Activated CD4-positive, alpha-beta T cell treated with anti-CD3 and anti-CD28 coated beads, Interleukin-2, amount 50 U/mL, for 16 hours (primary cell): ENCODE measurements around the gene GSG1L2.

ENCODE experiments used
- DNase-seq: peaks from one replicate; pipeline ENCODE4 v3.0.0-alpha.2; 2020

The GSG1L2 gene

DNA sequence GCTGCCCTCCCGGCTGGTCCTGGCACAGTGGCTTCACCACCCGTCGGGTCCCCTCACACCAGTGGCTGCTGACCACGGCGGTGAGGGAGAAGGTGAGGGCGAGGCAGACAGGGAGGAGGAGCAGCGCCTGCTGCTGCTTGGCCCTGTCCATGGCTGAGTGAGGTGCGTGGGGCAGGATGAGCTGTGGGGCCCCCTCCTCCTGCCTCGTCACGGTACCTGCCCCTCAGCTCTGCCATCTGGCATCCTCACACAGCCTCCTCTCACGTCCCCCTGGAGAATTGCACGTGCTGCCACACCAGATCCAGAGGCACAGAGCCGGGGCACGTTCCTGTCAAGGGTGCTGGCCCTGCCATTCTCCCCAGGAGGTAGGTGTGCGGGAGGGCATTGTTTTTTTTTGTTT, at the start of gene GSG1L2:
Gene GSG1L2, minus strand, starts transcription at position 159 of the 400 bp plus-strand sequence. Its CDS starts 8 bp downstream, at position 151.
- no peak for DNase-seq

GRCh38 chr17:9868552-9868951, 46.7 kb upstream of the GSG1L2 start:
- DNase-seq = no peak

GRCh38 chr17:9865586-9865985, 43.7 kb upstream of the GSG1L2 start:
- DNase-seq = no peak

DNA sequence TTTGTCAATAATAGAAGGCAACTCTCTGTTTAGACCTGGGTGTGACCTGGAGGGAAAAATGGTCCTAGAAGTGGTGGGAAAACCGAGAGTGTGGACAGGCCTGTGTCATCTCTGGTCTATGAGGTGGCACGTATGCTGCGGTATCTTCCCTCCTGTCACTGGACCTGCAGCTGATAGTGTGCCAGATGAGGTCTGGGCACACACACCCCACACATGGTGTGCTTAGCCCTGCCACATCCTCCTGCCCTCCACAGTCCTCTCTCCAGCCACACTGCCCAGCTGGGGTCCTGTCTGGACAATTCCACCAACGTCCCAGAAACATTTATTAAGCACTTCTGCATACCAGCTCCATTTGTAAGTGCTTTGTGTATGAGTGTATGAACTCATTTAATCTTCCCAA, 41.1 kb upstream of the GSG1L2 start:
- DNase-seq = no peak

DNA sequence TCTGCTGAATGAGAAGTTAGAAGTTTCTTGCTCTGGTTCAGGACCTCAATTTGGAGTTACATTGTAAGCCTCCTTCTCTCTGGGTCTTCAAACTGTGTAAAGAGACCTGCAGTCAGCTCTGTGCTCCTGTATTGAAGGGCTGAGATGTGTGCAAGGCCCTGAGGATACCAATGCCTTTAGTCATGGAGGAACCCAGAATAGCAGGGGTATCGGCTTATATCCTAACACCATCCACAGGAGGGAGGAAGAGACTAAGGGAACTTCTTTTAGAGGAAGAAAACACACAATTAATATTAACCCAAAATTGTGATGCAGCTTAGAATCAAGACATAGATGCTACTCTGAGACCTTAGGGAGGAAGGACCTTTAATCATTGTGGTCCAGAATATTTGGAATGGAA, 40.3 kb upstream of the GSG1L2 start:
- DNase-seq = no peak

DNA sequence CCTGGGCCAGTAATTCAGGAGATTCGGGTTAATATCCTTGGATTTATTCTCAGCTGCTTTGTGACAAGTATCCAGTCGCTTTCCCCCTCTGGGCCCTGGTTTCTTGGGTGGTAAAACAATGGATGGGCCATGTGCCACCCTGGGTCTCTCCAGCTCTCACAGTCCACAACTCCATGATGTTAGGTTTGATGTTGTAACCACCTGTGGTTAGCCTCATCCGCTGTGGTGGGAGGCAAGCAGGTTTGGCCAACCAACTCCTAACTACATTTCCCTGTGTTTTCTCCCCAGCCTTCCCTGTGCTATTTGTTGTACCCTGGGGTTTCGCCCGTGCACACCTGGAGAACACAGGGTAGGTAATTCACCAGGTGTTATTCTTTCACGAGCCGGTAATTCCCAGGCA, 39.0 kb upstream of the GSG1L2 start:
- no peak for DNase-seq

DNA sequence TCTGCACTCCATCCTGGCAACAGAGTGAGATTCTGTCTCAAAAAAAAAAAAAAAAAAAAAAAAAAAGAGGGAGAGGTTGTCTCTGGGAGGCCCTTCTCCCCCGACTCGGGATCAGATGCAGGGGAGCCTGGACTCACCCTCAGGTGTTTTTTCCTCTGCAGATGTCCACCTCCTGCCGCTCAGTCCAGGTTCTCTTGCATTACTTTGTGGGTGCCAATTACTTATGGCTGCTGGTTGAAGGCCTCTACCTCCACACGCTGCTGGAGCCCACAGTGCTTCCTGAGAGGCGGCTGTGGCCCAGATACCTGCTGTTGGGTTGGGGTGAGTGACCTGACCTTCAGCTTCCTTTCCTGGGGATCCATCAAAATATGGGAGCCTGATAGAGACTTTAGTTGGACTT, 37.9 kb upstream of the GSG1L2 start:
- no peak for DNase-seq

DNA sequence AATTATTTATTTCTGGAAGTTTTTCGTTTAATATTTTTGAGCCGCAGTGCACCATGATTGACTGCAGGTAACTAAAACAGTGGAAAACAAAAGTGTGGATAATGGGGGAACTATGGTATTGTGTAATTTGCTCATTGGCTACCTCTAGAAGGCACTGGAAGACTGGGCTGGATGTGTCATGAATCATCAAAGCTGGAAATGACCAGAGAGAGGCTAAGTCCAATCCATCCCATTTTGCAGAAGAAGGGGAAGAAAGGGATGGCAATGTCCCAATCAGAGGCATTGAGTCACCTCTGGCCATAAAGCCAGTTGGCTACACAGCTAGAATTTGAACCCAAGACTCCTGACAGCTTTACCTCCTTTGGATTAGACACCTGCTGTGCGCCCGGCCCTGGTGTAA, 33.2 kb upstream of the GSG1L2 start:
- no peak for DNase-seq

DNA sequence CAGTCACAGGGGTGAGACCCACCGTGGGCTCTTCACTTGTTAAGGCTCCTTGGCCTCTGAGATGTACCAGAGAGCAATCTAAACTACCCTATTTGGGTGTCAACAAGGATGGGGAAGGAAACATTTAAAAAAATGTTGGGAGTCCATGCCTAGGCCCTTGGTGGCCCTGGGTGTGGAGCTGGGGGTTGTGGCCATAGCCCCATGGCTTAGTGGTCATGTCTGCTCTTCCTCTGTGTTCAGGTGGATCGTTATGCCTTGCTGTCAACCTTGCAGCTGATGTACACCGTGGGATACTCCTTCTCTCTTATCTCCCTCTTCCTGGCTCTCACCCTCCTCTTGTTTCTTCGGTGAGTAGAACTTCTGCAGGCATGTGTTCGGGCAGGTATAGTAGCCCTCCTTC, 32.4 kb upstream of the GSG1L2 start:
- DNase-seq = no peak

- no peak for DNase-seq
Measured at GRCh38 chr17:9850151-9850550, 28.3 kb upstream of the GSG1L2 start.

DNA sequence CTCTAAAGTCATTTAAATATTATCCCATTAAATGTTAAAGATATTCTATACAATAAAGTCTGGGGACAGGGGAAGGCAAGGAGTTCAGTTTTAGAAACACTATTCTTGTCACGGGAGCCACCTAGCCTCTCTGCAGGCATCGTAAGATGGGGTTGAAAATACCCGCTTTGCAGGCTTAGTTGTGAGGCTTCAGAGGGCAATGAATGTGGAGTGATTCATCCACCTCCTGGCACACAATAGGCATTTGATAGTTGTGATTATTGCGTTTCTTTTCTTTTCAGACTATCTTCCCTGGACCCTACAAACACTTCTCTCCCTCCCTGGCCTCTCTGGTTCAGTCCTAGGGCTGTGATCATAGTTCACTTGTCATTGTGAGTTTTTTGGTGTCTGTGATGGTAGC, 23.4 kb upstream of the GSG1L2 start:
- no peak for DNase-seq

- DNase-seq = no peak
Measured at GRCh38 chr17:9844153-9844552, 22.3 kb upstream of the GSG1L2 start.

GRCh38 chr17:9843152-9844010, 21.5 kb upstream of the GSG1L2 start:
- DNase-seq = no peak

DNA sequence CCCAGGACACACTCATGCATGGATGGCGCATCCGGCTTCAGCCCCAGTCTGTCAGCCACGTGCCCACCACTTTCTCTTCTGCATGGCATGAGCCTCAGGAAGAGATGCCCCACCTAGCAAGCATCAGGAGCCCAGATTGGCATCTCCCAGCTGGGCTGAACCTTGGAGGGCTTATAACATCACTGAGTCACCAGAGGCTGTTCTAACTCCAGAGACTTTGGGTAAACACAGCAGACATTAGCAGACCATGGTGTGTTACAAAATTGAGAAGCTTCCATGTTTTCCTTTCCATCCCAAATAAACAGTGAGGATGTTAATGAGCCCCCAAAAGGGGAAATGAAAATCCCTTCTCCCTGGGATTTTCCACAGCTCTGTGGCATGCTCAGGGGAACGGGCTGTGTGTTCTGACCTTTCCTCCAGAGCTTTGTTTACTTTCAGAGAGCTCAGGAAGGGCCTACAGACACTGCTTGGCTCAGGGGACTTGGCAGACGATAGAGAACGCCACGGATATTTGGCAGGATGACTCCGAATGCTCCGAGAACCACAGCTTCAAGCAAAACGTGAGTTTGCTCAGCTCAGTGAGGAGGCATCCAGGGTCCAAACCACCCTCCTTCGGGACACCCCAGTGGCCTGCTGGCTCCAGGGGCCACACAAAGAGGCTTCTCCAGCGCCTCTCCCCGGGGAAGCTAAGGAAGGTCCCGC, 20.3 kb upstream of the GSG1L2 start:
- no peak for DNase-seq

DNA sequence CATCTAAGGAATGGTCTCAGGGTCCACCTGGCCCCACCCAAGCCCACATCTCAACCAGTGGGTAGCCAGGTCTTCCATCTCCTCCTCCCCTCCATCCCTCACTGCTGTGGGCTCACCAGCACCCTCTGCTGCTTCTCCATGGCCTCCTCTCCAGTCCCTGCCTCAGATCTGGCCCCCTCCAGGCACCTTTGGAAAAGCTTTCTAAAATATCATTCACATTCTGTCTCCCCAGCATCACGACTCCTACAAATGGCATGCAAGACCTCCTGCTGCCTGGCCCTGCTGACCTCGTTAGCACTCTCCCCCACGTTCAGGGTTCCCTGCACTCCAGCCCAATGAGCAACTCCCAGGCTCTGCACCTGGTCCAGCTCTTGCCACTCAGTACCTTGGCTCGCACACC, 17.6 kb upstream of the GSG1L2 start:
- DNase-seq = no peak

DNA sequence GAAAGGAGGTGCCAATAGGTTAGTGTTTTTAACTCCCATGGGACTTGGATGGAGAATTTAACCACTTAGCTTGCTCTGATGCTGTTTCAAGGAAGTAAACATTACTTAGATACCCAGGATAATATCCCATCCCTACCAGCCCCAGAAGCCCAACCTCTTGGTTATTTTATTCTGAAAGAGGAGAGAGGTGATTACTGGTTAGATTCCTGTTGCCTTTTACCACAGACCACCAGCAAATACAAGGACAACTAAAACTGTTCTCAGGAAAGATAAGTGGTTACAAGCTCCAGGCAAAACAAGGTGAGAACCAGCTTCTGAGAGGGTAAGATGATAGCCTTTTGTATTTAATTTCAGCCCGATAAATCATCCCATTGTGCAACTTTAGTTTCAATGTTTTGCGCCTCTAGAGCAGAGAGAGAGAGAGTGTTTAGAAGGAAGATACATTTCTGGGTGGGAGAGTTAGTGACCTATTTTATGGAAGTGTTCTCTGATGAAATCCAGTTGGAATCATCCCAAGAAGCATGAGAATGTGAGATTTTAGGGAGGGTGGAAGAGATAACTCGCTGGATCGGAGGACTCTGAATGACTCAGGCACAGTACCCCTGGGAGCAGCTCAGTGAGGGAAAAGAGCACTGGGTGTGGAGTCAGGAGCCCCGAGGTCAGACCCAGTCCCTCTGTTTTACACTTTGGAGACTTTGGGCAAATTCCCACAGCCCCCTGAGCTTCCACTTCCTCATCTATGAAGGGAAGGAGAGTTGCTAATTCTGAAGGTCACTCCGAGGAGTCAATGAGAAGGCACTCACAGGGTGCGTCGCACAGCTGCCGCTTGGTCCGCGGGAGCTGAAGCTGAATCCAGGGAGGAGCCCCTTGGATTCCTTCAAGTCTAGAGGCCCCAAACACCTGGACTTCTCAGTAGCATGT, 15.9 kb upstream of the GSG1L2 start:
- DNase-seq = no peak

DNA sequence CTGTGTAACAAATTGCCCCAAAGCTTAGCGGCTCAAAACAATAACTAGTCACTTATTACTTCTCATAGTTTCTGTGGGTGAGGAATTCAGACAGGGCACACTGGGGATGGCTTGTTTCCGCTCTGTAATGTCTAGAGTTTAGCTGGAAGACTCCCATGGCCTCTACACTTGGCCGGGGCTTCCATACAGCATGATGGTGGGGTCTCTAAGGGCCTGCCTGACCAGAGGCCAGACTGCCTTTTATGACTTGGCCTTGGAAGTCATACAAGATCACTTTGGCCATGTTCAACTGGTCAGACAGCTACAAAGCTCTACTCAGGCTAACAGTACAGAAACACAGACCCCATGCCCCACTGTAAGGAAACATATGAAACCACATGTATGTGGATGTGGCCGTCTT, 12.0 kb upstream of the GSG1L2 start:
- no peak for DNase-seq

DNA sequence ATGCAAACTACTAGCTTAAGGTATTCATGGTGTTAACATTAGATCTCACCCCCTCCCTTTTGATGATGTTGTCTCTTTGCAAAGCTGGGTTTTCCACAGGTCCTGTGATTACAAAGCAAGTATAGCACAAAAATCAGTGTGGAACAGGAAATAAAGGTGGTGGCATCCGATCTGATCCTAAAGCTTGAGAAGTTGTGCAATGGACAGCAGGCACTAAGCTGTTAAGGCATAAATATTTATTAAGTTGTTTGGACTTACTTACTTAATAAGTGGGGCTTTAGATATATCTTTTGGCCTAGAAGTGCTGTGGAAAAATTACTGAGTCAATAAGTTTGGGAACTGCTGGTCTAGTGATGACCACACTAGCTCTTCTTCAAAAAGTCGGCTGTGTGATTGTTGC, 8.8 kb upstream of the GSG1L2 start:
- DNase-seq = no peak

GRCh38 chr17:9829343-9829742, 7.5 kb upstream of the GSG1L2 start:
- no peak for DNase-seq

GRCh38 chr17:9828296-9829295, 6.7 kb upstream of the GSG1L2 start:
- no peak for DNase-seq

DNA sequence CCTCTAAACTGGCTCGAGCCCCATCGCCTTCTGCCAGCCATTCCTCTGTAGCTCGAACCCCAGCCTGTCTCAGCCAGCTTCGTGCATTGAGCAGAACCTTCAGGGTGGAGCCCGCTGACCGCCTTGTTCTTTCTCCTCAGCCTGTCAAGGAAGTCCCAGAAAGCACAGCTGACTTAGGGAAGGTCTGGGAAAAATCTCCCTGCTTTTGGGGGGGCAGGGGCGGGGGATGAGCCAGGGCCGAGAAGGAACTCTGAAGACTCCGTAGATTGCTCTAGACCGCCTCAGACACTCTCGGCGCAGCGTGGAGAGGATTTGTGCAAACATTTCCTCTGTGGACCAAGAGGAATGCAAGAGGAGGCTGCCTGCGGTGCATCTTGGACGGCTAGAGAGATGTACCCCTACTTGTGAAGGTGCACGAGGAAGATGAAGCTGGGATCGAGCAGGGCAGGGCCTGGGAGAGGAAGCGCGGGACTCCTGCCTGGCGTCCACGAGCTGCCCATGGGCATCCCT, 3.8 kb upstream of the GSG1L2 start, which contains the start of gene GLP2R:
Gene GLP2R, plus strand, starts transcription at position 284 of the 510 bp plus-strand sequence. Its CDS starts 140 bp downstream, at position 424.
- DNase-seq = no peak
